SK-N-SH treated with all-trans-retinoic acid at 6 μM for 48 hours (cell line): ENCODE measurements around the gene OR2V1.

Experiments used
- ATAC-seq: fragments of 200-7000 bp; cut with Tn5 transposase; 3 replicates; pipeline ENCODE4 v1.9.1; 2020; ENCODE audit warnings: mild to moderate bottlenecking, moderate library complexity
- ARNTL ChIP-seq: fragments of 450-650 bp; formaldehyde crosslinking; IDR thresholded peaks from 2 replicates; pipeline ENCODE4 v1.5.0; 2020; ENCODE audit warnings: low read depth, mild to moderate bottlenecking, moderate library complexity, borderline replicate concordance
- BACH2 ChIP-seq: fragments of 250-450 bp; sonication (Bioruptor Pico); IDR thresholded peaks from 2 replicates; pipeline ENCODE4 v1.9.0; 2021; ENCODE audit warnings: mild to moderate bottlenecking, borderline replicate concordance
- CREB5 ChIP-seq: fragments of 250-450 bp; sonication (Bioruptor Pico); IDR thresholded peaks from 2 replicates; pipeline ENCODE4 v1.5.1; 2020; ENCODE audit warnings: low read depth, mild to moderate bottlenecking, moderate library complexity
- CSDC2 ChIP-seq: fragments of 250-450 bp; sonication (Bioruptor Pico); IDR thresholded peaks from 2 replicates; pipeline ENCODE4 v1.5.0; 2020; ENCODE audit warnings: mild to moderate bottlenecking, moderate library complexity
- ESRRG ChIP-seq: fragments of 250-450 bp; sonication (Bioruptor Pico); IDR thresholded peaks from 2 replicates; pipeline ENCODE4 v1.6.1; 2021; ENCODE audit warnings: mild to moderate bottlenecking
- GLIS3 ChIP-seq: fragments of 250-450 bp; sonication (Bioruptor Pico); IDR thresholded peaks from 2 replicates; pipeline ENCODE4 v1.5.0; 2020; ENCODE audit warnings: mild to moderate bottlenecking, moderate library complexity
- ISL1 ChIP-seq: fragments of 250-450 bp; sonication (Bioruptor Pico); IDR thresholded peaks from 2 replicates; pipeline ENCODE4 v2.1.2; 2022; ENCODE audit warnings: mild to moderate bottlenecking, moderate library complexity
- OSR1 ChIP-seq: fragments of 250-450 bp; sonication (Bioruptor Pico); IDR thresholded peaks from 2 replicates; pipeline ENCODE4 v1.8.0; 2022; ENCODE audit warnings: moderate library complexity, mild to moderate bottlenecking, inconsistent platforms
- POU6F1 ChIP-seq: fragments of 250-450 bp; sonication (Bioruptor Pico); IDR thresholded peaks from 2 replicates; pipeline ENCODE4 v1.8.0; 2021; ENCODE audit warnings: low read depth, mild to moderate bottlenecking, moderate library complexity, borderline replicate concordance
- PPARA ChIP-seq: fragments of 250-450 bp; sonication (Bioruptor Pico); IDR thresholded peaks from 2 replicates; pipeline ENCODE4 v1.5.0; 2020; ENCODE audit warnings: mild to moderate bottlenecking, borderline replicate concordance
- RARB ChIP-seq: fragments of 250-450 bp; sonication (Bioruptor Pico); IDR thresholded peaks from 2 replicates; pipeline ENCODE4 v1.8.0; 2021; ENCODE audit warnings: mild to moderate bottlenecking, moderate library complexity
- SNAI2 ChIP-seq: fragments of 250-450 bp; sonication (Bioruptor Pico); IDR thresholded peaks from 2 replicates; pipeline ENCODE4 v1.5.0; 2020; ENCODE audit warnings: mild to moderate bottlenecking, moderate library complexity
- TCF4 ChIP-seq: fragments of 250-450 bp; sonication (Bioruptor Pico); IDR thresholded peaks from 2 replicates; pipeline ENCODE4 v1.8.0; 2021; ENCODE audit warnings: mild to moderate bottlenecking, moderate library complexity, borderline replicate concordance
- TOX ChIP-seq: fragments of 250-450 bp; sonication (Bioruptor Pico); IDR thresholded peaks from 2 replicates; pipeline ENCODE4 v1.8.0; 2021; ENCODE audit warnings: mild to moderate bottlenecking, moderate library complexity, borderline replicate concordance
- TSHZ2 ChIP-seq: fragments of 250-450 bp; sonication (Bioruptor Pico); IDR thresholded peaks from 2 replicates; pipeline ENCODE4 v1.5.0; 2020; ENCODE audit warnings: mild to moderate bottlenecking, moderate library complexity
- ZC3H10 ChIP-seq: fragments of 250-450 bp; sonication (Bioruptor Pico); IDR thresholded peaks from 2 replicates; pipeline ENCODE4 v1.5.1; 2021; ENCODE audit warnings: mild to moderate bottlenecking, moderate library complexity
- ZFP3 ChIP-seq: fragments of 250-450 bp; sonication (Bioruptor Pico); IDR thresholded peaks from 2 replicates; pipeline ENCODE4 v1.5.0; 2020; ENCODE audit warnings: mild to moderate bottlenecking, moderate library complexity
- ZFP30 ChIP-seq: fragments of 450-650 bp; formaldehyde crosslinking; IDR thresholded peaks from 2 replicates; pipeline ENCODE4 v1.5.0; 2022; ENCODE audit warnings: mild to moderate bottlenecking, moderate library complexity
- ZNF565 ChIP-seq: fragments of 450-650 bp; formaldehyde crosslinking; conservative IDR thresholded peaks from 2 replicates; pipeline ENCODE4 v1.5.0; 2020; ENCODE audit warnings: low read depth, mild to moderate bottlenecking, moderate library complexity
- ZNF70 ChIP-seq: fragments of 450-650 bp; formaldehyde crosslinking; IDR thresholded peaks from 2 replicates; pipeline ENCODE4 v1.5.0; 2020; ENCODE audit warnings: mild to moderate bottlenecking, moderate library complexity
- ZNF8 ChIP-seq: fragments of 450-650 bp; formaldehyde crosslinking; IDR thresholded peaks from 2 replicates; pipeline ENCODE4 v1.5.0; 2020; ENCODE audit warnings: mild to moderate bottlenecking, moderate library complexity
- TF ChIP-seq, protein P1 (sequence below): fragments of 250-450 bp; sonication (Bioruptor Pico); IDR thresholded peaks from 2 replicates; pipeline ENCODE4 v1.5.1; 2021; ENCODE audit warnings: mild to moderate bottlenecking, moderate library complexity
- TF ChIP-seq, protein P2 (sequence below): fragments of 250-450 bp; sonication (Bioruptor Pico); IDR thresholded peaks from 2 replicates; pipeline ENCODE4 v1.8.0; 2020; ENCODE audit warnings: mild to moderate bottlenecking, moderate library complexity, borderline replicate concordance

Gene OR2V1

GRCh38 chr5:181084621-181085195 is 46.3 kb downstream of the OR2V1 start (continued):
- TF ChIP-seq, protein P1, sequence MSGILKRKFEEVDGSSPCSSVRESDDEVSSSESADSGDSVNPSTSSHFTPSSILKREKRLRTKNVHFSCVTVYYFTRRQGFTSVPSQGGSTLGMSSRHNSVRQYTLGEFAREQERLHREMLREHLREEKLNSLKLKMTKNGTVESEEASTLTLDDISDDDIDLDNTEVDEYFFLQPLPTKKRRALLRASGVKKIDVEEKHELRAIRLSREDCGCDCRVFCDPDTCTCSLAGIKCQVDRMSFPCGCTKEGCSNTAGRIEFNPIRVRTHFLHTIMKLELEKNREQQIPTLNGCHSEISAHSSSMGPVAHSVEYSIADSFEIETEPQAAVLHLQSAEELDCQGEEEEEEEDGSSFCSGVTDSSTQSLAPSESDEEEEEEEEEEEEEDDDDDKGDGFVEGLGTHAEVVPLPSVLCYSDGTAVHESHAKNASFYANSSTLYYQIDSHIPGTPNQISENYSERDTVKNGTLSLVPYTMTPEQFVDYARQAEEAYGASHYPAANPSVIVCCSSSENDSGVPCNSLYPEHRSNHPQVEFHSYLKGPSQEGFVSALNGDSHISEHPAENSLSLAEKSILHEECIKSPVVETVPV: no peak
- no peak for TF ChIP-seq TOX

DNA sequence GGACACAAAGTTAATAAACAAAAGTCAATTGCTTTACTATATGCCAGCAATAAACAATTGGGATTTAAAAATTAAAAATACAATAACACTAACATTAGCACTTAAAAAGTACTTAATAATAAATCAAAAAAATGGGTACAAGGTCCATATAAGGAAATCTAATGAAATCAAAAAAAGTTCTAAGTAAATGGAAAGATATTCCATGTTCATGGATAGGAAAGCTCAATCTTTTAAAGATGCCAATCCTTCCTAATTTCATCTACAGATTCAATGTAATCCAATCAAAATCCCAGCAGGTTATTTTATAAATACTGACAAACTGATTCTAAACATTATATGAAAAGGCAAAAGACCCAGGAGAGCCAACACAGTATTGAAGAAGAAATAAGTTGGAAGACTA is 49.0 kb downstream of the OR2V1 start:
- no peak for ATAC-seq
- no peak for TF ChIP-seq OSR1 (CRISPR knock-in tag)
- TF ChIP-seq ZFP30 (CRISPR knock-in tag): no peak
- no peak for TF ChIP-seq POU6F1
- no peak for TF ChIP-seq SNAI2 (CRISPR knock-in tag)
- TF ChIP-seq CSDC2 (CRISPR knock-in tag): no peak
- TF ChIP-seq ZNF8 (CRISPR knock-in tag): no peak
- no peak for TF ChIP-seq CREB5 (CRISPR knock-in tag)
- no peak for TF ChIP-seq TCF4 (CRISPR knock-in tag)
- TF ChIP-seq ISL1 (CRISPR knock-in tag): no peak
- no peak for TF ChIP-seq ARNTL
- TF ChIP-seq, protein P2, sequence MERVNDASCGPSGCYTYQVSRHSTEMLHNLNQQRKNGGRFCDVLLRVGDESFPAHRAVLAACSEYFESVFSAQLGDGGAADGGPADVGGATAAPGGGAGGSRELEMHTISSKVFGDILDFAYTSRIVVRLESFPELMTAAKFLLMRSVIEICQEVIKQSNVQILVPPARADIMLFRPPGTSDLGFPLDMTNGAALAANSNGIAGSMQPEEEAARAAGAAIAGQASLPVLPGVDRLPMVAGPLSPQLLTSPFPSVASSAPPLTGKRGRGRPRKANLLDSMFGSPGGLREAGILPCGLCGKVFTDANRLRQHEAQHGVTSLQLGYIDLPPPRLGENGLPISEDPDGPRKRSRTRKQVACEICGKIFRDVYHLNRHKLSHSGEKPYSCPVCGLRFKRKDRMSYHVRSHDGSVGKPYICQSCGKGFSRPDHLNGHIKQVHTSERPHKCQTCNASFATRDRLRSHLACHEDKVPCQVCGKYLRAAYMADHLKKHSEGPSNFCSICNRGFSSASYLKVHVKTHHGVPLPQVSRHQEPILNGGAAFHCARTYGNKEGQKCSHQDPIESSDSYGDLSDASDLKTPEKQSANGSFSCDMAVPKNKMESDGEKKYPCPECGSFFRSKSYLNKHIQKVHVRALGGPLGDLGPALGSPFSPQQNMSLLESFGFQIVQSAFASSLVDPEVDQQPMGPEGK (CRISPR knock-in tag): no peak
- TF ChIP-seq BACH2: no peak
- TF ChIP-seq GLIS3 (CRISPR knock-in tag): no peak
- TF ChIP-seq RARB (CRISPR knock-in tag): no peak
- no peak for TF ChIP-seq ZC3H10 (CRISPR knock-in tag)
- no peak for TF ChIP-seq TOX
- no peak for TF ChIP-seq TSHZ2 (CRISPR knock-in tag)
- TF ChIP-seq ESRRG (CRISPR knock-in tag): no peak
- TF ChIP-seq ZNF70 (CRISPR knock-in tag): no peak
- TF ChIP-seq PPARA (CRISPR knock-in tag): no peak

DNA sequence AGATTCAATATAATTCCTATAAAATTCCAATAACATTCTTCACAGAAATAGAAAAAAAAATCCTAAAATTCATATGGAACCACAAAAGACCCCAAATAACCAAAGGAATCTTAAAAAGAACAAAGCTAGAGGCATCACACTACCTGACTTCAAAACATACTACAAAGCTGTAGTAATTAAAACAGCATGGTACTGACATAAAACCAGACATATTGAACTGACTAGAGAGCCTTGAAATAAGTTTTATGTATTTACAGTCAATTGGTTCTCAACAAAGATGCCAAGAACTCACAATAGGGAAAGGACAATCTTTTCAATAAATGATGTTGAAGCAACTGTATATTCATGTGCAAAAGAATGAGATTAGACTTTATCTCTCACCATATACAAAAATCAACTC is 54.0 kb downstream of the OR2V1 start:
- TF ChIP-seq ZC3H10 (CRISPR knock-in tag) (no peak), SNAI2 (CRISPR knock-in tag) (no peak), ESRRG (CRISPR knock-in tag) (no peak), TSHZ2 (CRISPR knock-in tag) (no peak), ZNF70 (CRISPR knock-in tag) (no peak), RARB (CRISPR knock-in tag) (no peak), BACH2 (no peak), ZFP3 (CRISPR knock-in tag) (no peak), ZNF565 (no peak)
- no peak for ATAC-seq
